ENCODE data around the gene SNRNP27. TPM values are rescaled to one million over a fixed set of nuclear protein-coding genes. Genes with fewer than 3 reads are reported as not detected.
"Not testable (repeated sequence)": the region's sequence is repeated elsewhere in the genome, so short reads cannot be mapped to it uniquely, and the experiment has no call there.

Gene SNRNP27
- total RNA-seq, 1 experiment from 2014 or later = 76.3 TPM

GRCh38 chr2:69889302-69889701 is 4.5 kb upstream of the SNRNP27 start:
- BruUV-seq (replicated peaks) = no TSS peak
- CTCF ChIA-PET = no interaction called here

GRCh38 chr2:69890881-69891280 is 2.9 kb upstream of the SNRNP27 start:
- no peak overlapping the region for H3K27ac ChIP-seq (ENCODE audit: low read depth, low read length, poor library complexity, severe bottlenecking)
- intact Hi-C loops (cut with micrococcal nuclease; ENCODE audit: unreplicated experiment) = loop anchor here (10.0 kb wide), 1 partner anchor 166 kb away; no protein-coding TSS in a partner anchor
- peaks cover 2% of the 10 kb centered on the region for H3K36me3 ChIP-seq (ENCODE audit: insufficient read depth, low read length, poor library complexity, severe bottlenecking)
- CTCF ChIA-PET = no interaction called here
- H3K4me1 ChIP-seq (ENCODE audit: insufficient read depth, low read length, poor library complexity, severe bottlenecking) = no peaks in the 10 kb centered on the region
- no peaks in the 10 kb centered on the region for H3K27me3 ChIP-seq (replicated peaks; ENCODE audit: insufficient read depth, low read depth, low read length, poor library complexity)
- H3K4me3 ChIP-seq (ENCODE audit: low read depth, low read length, poor library complexity, severe bottlenecking) = no peak overlapping the region
- POLR2A ChIA-PET (ENCODE audit: low non-redundant PET) = no interaction called here
- no peaks in the 10 kb centered on the region for H3K9me3 ChIP-seq (ENCODE audit: low read depth, low read length, poor library complexity, severe bottlenecking)
- BruUV-seq (replicated peaks) = no TSS peak
- no peak for TF ChIP-seq EZH2 (IDR thresholded peaks at IDR 0.05; ENCODE audit: borderline replicate concordance, low read depth, low read length, poor library complexity, severe bottlenecking)
- TF ChIP-seq CTCF (conservative IDR thresholded peaks at IDR 0.05; ENCODE audit: low read depth, low read length) = no peak
- no peak for DNase-seq (ENCODE audit: low spot score)

More at GRCh38 chr2:69889302-69889701, 4.5 kb upstream of the SNRNP27 start:
- Histone ChIP-seq H3K27me3 (replicated peaks; ENCODE audit: insufficient read depth, low read depth, low read length, poor library complexity) (no peaks in the 10 kb centered on the region), H3K4me3 (ENCODE audit: low read depth, low read length, poor library complexity, severe bottlenecking) (no peak overlapping the region), H3K9me3 (ENCODE audit: low read depth, low read length, poor library complexity, severe bottlenecking) (no peaks in the 10 kb centered on the region), H3K27ac (ENCODE audit: low read depth, low read length, poor library complexity, severe bottlenecking) (no peak overlapping the region), H3K4me1 (ENCODE audit: insufficient read depth, low read length, poor library complexity, severe bottlenecking) (no peaks in the 10 kb centered on the region), H3K36me3 (ENCODE audit: insufficient read depth, low read length, poor library complexity, severe bottlenecking) (no peaks in the 10 kb centered on the region)
- POLR2A ChIA-PET (ENCODE audit: low non-redundant PET) = no interaction called here
- DNase-seq (ENCODE audit: low spot score) = no peak
- intact Hi-C loops (cut with micrococcal nuclease; ENCODE audit: unreplicated experiment) = no loop called here
- TF ChIP-seq CTCF (conservative IDR thresholded peaks at IDR 0.05; ENCODE audit: low read depth, low read length) (no peak), EZH2 (IDR thresholded peaks at IDR 0.05; ENCODE audit: borderline replicate concordance, low read depth, low read length, poor library complexity, severe bottlenecking) (no peak)

- CTCF ChIA-PET = interaction anchor here (1.8 kb wide), 1 partner anchor 168 kb away, joined by 5 read pairs; no protein-coding TSS in a partner anchor
- POLR2A ChIA-PET (ENCODE audit: low non-redundant PET); BruUV-seq (replicated peaks); H3K4me1 ChIP-seq (ENCODE audit: insufficient read depth, low read length, poor library complexity, severe bottlenecking); H3K9me3 ChIP-seq (ENCODE audit: low read depth, low read length, poor library complexity, severe bottlenecking); H3K27ac ChIP-seq (ENCODE audit: low read depth, low read length, poor library complexity, severe bottlenecking); H3K27me3 ChIP-seq (replicated peaks; ENCODE audit: insufficient read depth, low read depth, low read length, poor library complexity): not testable (repeated sequence)
- intact Hi-C loops (cut with micrococcal nuclease; ENCODE audit: unreplicated experiment) = loop anchor here (10.0 kb wide), 1 partner anchor 168 kb away; no protein-coding TSS in a partner anchor
- DNase-seq (ENCODE audit: low spot score) = peak; percentile 34
- Histone ChIP-seq H3K36me3 (ENCODE audit: insufficient read depth, low read length, poor library complexity, severe bottlenecking) (peaks cover 21% of the 10 kb centered on the region), H3K4me3 (ENCODE audit: low read depth, low read length, poor library complexity, severe bottlenecking) (peak overlapping the region; percentile 69)
These were observed 825 bp upstream of the SNRNP27 start for GRCh38 chr2:69892838-69893424.

- Histone ChIP-seq H3K27ac (ENCODE audit: low read depth, low read length, poor library complexity, severe bottlenecking) (peak overlapping the region; percentile 82), H3K36me3 (ENCODE audit: insufficient read depth, low read length, poor library complexity, severe bottlenecking) (peaks cover 36% of the 10 kb centered on the region), H3K4me3 (ENCODE audit: low read depth, low read length, poor library complexity, severe bottlenecking) (peak overlapping the region; percentile 69)
- H3K27me3 ChIP-seq (replicated peaks; ENCODE audit: insufficient read depth, low read depth, low read length, poor library complexity); H3K9me3 ChIP-seq (ENCODE audit: low read depth, low read length, poor library complexity, severe bottlenecking); BruUV-seq (replicated peaks); DNase-seq (ENCODE audit: low spot score); H3K4me1 ChIP-seq (ENCODE audit: insufficient read depth, low read length, poor library complexity, severe bottlenecking): not testable (repeated sequence)
- intact Hi-C loops (cut with micrococcal nuclease; ENCODE audit: unreplicated experiment) = loop anchor here (10.0 kb wide), 1 partner anchor 170 kb away; no protein-coding TSS in a partner anchor
- ChIA-PET POLR2A (ENCODE audit: low non-redundant PET) (interaction anchor here (0.6 kb wide), 1 partner anchor 171 kb away, joined by 8 read pairs; no protein-coding TSS in a partner anchor), CTCF (interaction anchor here (1.8 kb wide), 1 partner anchor 170 kb away, joined by 5 read pairs; no protein-coding TSS in a partner anchor)
These were observed 981 bp downstream of the SNRNP27 start for GRCh38 chr2:69894737-69895136.
